Mesodermal cell (in vitro differentiated cells): ENCODE measurements around the gene ITGB2.
A peak's percentile ranks its signal among the peaks of the same experiment; 100 is the strongest.

ENCODE experiments used
- H3K27ac ChIP-seq: 2 replicates; pipeline ENCODE4 v1.7.0; 2013; ENCODE audit warnings: mild to moderate bottlenecking, low read depth, low read length, moderate library complexity; ENCODE audit not compliant: severe bottlenecking
- H3K36me3 ChIP-seq: 2 replicates; pipeline ENCODE4 v1.7.1; 2013; ENCODE audit warnings: mild to moderate bottlenecking, low read length, moderate library complexity; ENCODE audit not compliant: control insufficient read depth, insufficient read depth
- H3K4me1 ChIP-seq: one replicate; pipeline ENCODE4 v1.7.1; 2013; ENCODE audit warnings: mild to moderate bottlenecking, low read length; ENCODE audit not compliant: insufficient read depth, control insufficient read depth, poor library complexity, severe bottlenecking
- H3K4me3 ChIP-seq: 2 replicates; pipeline ENCODE4 v1.7.0; 2013; ENCODE audit warnings: low read length, control low read depth, mild to moderate bottlenecking; ENCODE audit not compliant: insufficient read depth, poor library complexity, severe bottlenecking; ENCODE audit errors: extremely low read depth
- H3K9me3 ChIP-seq: 2 replicates; pipeline ENCODE4 v1.7.1; 2013; ENCODE audit warnings: mild to moderate bottlenecking, low read length, moderate library complexity; ENCODE audit not compliant: control insufficient read depth
- WGBS, 2 experiments: methylation state at CpG; one replicate each; pipeline ENCODE4 v1.1.5; 2013; ENCODE audit warnings: missing lambda C conversion rate in 2 of 2; ENCODE audit not compliant: insufficient coverage in 2 of 2; 5-methylcytosine and 5-hydroxymethylcytosine counted together

ITGB2 gene

DNA sequence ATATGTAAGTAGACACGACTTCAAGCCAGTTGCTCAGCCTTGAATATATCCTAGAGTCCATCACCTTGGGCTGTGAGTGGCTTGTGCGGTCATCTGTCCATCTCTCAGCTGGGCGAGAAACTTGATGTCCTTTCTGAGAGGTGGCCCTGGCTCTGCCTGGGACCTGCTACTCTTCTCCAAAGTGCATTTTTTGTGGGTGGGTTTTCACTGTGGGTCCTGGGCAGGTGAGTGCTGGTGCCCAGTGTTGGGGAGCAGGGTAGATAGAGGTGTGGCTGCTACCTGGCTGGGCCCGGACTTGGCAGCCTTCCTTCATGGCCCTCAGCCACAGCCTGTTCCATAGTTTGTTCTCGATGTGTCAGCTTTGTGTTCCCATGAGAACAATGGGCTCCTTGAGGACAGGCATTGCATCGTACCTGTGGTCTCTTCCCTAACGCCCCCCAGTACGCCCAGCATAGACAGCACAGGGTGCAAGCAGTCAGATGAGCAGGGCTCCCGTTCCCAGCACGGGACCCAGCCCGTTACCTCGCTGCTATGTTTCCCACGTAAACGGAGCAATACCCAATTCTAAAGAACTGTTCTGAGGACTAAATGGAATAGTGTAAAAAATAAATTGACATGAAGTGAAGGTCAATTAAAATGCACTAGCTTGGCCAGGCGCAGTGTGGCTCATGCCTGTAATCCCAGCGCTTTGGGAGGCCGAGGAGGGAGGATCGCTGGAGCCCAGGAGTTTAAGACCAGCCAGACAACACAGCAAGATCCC lies 18.3 kb upstream of the ITGB2 start:
- peaks cover 24% of the 10 kb centered on the region for H3K36me3 ChIP-seq
- peaks cover 16% of the 10 kb centered on the region for H3K4me1 ChIP-seq
- H3K4me3 ChIP-seq, result peak overlapping the region; percentile 82
- no peak overlapping the region for H3K27ac ChIP-seq
- WGBS, 2 experiments, result 83 to 88% methylated on average over 18 of the region's 18 CpGs
- no peaks in the 10 kb centered on the region for H3K9me3 ChIP-seq

DNA sequence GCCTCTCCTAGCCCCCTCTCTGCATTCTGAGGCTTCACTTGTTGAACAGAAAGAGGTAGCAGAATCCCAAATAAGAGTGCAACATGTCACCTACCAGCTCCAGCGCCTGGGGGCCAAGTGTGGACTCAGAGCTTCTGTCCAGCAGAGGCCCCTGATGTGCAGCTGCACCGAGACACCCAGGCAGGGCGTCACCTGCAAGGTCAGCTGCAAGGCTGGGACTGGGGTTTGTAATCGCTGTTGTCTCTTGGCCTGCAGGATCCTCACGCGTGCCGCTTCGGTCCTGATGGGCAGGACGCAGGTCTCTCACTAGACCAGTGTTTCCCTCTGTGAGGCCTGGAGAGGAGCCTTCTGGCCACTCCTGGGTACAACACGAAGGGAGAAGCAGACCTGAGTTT lies 14.8 kb upstream of the ITGB2 start:
- Histone ChIP-seq H3K36me3 (no peaks in the 10 kb centered on the region), H3K4me3 (no peak overlapping the region), H3K4me1 (peaks cover 15% of the 10 kb centered on the region), H3K27ac (no peak overlapping the region), H3K9me3 (no peaks in the 10 kb centered on the region)
- WGBS, 2 experiments, result 93 to 97% methylated on average over 9 to 10 of the region's 10 CpGs

DNA sequence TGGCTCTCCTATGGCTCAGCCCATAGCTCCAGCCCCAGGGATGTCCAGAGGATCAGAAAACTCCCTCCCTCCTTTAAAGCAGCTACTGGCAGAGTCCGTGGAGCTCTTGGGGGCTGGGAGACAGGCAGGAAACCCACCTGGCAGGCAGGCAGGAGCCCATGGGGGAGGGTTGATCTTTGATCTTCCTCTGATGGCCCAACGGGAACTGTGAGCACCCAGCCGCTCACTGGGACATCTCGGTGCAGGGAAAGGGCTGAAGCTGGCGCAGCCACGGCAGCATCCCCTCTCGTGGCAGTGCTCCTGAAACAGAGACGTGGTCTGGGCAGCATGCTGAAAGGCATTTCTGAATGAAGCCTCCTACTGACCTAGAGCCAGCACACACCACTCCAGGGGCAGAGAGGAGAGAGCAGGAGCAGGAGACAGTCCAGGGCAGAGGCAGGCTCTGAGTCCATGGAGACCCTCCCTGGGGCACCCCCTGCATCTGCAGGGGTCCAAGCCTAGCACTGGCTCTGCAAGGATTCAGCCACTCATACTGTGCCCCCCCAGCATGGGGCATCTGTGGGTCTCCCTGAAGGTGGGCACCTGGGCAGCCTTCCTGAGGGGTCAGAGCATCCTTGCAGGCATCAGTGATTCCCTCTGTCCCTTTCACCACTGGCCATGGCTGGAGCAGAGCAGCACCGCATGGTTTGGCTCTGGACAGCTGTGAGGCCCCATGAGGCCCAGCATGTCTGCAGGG lies 14.3 kb upstream of the ITGB2 start:
- no peaks in the 10 kb centered on the region for H3K9me3 ChIP-seq
- no peak overlapping the region for H3K27ac ChIP-seq
- 94 to 97% methylated on average over 8 of the region's 9 CpGs for WGBS, 2 experiments
- H3K36me3 ChIP-seq, result no peaks in the 10 kb centered on the region
- H3K4me3 ChIP-seq, result no peak overlapping the region
- peaks cover 19% of the 10 kb centered on the region for H3K4me1 ChIP-seq

DNA sequence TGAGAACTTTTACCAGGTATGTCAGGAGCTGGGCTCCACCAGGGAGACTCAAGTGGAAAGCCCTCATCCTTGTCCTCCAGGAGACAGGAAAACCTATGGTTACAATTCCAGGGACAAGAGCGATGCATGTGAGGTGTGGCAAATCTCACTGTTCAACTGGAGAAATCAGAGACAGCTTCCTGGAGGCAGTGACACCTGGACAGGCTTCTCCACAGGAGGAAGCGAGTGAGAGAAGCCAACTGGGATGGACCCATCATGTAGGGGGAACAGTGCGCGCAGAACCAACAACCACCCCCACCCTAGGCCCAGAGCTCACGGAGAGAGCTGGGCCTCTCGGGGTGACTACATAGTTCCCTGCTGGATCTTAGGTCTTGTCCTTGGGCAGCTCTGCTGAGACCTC lies 13.6 kb upstream of the ITGB2 start:
- WGBS, 2 experiments, result 86 to 100% methylated on average over 5 to 6 of the region's 6 CpGs
- H3K9me3 ChIP-seq, result no peaks in the 10 kb centered on the region
- no peak overlapping the region for H3K27ac ChIP-seq

DNA sequence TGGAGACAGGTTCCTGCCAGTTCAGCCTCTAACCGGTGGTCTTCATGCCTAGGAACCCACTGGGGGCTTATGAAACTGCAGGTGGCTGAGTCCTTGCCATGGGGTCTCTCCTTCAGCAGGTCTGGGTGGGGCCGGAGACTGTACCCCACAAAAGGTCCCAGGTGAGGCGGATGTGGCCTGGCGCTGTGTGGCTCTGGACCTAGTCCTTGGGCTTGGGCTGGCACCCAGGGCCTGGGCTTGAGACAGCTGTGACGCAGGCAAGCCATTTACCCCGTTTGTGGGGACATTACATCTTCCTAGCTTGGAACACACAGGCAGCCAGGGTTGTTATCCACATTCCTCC lies 13.2 kb upstream of the ITGB2 start:
- peaks cover 15% of the 10 kb centered on the region for H3K4me1 ChIP-seq
- H3K27ac ChIP-seq, result no peak overlapping the region
- H3K36me3 ChIP-seq, result no peaks in the 10 kb centered on the region
- no peak overlapping the region for H3K4me3 ChIP-seq
- WGBS, 2 experiments, result 95 to 97% methylated on average over 5 to 6 of the region's 6 CpGs
- no peaks in the 10 kb centered on the region for H3K9me3 ChIP-seq

More for the DNA sequence above, 13.6 kb upstream of the ITGB2 start:
- H3K4me3 ChIP-seq, result no peak overlapping the region
- no peaks in the 10 kb centered on the region for H3K36me3 ChIP-seq
- H3K4me1 ChIP-seq, result peaks cover 19% of the 10 kb centered on the region

DNA sequence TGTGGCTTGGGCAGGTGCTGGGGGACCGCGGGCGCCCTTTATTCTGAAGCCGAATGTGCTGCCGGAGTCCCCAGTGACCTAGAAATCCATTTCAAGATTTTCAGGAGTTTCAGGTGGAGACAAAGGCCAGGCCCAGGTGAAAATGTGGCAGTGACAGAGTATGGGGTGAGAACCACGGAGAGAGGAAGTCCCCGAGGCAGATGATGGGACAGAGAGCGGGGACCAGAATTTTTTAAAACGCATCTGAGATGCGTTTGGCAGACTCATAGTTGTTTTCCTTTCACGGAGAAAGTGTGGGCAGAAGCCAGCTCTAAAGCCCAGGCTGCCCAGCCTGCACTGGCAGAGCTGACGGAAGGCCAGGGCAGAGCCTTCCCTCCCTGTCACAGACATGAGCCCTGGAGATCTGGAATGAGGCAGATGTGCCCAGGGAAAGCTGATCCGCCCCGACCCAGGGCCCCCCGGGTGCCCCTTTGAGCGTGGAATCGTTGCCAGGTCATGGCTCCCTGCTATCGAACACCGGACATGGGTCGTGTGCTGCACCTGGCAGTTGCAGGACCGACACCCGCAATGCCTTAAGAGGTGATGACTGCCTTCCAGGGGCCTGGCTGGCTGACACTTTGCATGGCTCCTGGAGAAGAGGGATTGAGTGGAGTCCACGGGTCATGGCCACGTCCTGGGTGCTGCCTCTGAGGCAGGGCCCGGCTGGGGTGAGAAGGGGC lies 12.7 kb upstream of the ITGB2 start:
- WGBS, 2 experiments, result 89 to 90% methylated on average over 19 to 22 of the region's 25 CpGs
- Histone ChIP-seq H3K9me3 (no peaks in the 10 kb centered on the region), H3K4me3 (no peak overlapping the region), H3K36me3 (no peaks in the 10 kb centered on the region), H3K4me1 (peaks cover 15% of the 10 kb centered on the region), H3K27ac (no peak overlapping the region)

DNA sequence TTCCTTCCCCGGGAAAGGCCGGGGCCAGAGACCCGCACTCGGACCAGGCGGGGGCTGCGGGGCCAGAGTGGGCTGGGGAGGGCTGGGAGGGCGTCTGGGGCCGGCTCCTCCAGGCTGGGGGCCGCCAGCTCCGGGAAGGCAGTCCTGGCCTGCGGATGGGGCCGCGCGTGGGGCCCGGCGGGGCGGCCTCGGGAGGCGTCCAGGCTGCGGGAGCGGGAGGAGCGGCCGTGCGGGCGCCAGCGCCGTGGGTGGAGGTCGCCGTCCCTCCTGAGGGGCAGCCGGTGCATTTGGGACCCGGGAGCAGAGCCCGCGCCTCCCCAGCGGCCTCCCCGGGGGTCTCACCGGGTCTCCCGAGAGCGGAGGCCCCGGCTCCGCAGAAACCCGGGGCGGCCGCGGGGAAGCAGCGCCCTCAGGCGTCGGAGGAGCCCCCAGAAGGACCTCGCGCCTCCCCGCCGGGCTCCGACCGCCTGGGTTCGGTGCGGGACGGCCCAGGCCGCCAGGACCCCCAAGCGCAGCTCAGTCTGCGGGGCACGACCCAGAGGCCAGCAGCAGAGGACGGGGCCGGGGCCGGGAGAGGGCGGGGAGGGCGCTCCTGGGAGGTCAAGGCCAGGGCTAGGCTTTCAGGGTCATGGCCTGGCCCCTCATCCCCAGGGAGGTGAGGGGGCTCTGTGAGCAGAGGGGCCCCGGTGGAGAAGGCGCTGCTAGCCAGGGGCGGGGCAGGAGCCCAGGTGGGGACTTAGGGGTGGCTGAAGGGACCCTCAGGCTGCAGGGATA lies 11.9 kb upstream of the ITGB2 start:
- Histone ChIP-seq H3K36me3 (no peaks in the 10 kb centered on the region), H3K4me3 (peak overlapping the region; percentile 28), H3K9me3 (no peaks in the 10 kb centered on the region), H3K4me1 (peaks cover 23% of the 10 kb centered on the region), H3K27ac (no peak overlapping the region)
- 1 to 8% methylated on average over 31 to 61 of the region's 68 CpGs for WGBS, 2 experiments

DNA sequence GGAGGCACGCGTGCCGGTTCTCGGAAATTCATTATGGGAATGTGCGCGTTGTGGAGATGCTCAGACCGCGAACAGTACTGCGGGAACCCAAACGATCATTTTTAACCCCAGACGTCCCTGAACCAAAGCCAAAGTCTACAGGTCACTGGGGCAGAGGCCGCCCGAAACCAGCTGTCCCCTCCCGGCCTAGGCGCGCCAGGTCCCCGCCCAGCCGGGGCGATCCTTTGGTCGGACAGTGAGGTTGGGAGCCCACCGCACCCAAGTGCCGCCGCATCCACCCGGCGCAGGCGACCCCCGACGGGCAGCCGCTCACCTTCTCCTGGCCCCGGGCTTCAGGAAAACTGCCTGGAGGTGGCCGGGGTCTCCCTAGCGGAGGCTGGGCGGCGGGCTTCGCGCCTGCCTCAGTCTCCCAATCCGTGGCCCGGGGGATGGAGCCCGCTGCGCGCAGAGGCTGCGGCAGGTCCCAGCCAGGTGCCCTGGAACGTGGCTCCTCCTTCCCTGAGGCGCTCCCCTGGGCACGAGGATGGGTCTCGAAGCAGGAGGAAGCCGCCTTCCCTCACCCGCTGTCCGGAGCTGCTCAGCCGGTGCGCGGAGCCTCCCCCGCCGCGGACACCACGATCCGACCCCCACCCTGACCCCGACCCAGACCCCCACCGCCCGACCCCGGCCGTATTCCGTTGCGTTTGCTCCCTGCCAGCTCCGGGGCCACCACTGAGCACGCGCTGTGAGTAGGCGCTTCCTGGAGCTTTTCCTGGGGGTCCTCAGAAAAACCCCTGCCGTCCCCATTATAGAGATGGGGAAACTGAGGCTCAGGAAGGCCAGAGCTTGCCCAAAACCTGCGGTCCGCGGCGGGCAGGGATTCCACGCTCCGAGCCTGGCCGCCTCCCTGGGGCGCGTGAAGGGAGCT lies 11.1 kb upstream of the ITGB2 start:
- H3K4me3 ChIP-seq, result peak overlapping the region; percentile 28
- H3K36me3 ChIP-seq, result no peaks in the 10 kb centered on the region
- no peak overlapping the region for H3K27ac ChIP-seq
- H3K4me1 ChIP-seq, result peaks cover 31% of the 10 kb centered on the region
- H3K9me3 ChIP-seq, result no peaks in the 10 kb centered on the region
- 4 to 5% methylated on average over 35 to 67 of the region's 78 CpGs for WGBS, 2 experiments

DNA sequence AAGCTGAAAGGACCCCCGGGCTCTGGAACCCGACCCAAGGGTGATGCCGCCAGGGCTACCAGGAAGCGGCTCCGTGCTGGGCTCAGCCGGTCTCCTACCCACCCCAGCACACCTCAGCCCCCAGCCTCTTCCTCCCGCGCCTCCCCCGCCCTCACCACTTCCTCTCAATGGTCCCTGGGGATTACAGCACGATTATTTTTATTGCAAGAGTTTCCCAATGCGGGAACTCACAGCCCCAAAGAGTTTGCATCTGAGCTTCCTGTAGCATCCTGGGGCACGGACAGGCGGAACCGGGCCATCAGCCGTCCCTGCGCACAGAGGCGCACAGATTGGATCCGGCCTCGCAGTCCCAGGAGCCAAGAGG lies 10.4 kb upstream of the ITGB2 start:
- H3K36me3 ChIP-seq, result no peaks in the 10 kb centered on the region
- H3K9me3 ChIP-seq, result no peaks in the 10 kb centered on the region
- H3K4me1 ChIP-seq, result peaks cover 38% of the 10 kb centered on the region
- no peak overlapping the region for H3K27ac ChIP-seq
- 4 to 8% methylated on average over 18 of the region's 19 CpGs for WGBS, 2 experiments
- H3K4me3 ChIP-seq, result peak overlapping the region; percentile 28
